HG03378 (cell line): ENCODE data around the gene ADAMTS6.

ENCODE experiments used
- ATAC-seq: cut with Tn5 transposase; IDR thresholded peaks from one replicate; pipeline ENCODE4 v1.9.1; 2021; ENCODE audit warnings: mild to moderate bottlenecking, moderate library complexity; ENCODE audit not compliant: unreplicated experiment

ADAMTS6 gene

DNA sequence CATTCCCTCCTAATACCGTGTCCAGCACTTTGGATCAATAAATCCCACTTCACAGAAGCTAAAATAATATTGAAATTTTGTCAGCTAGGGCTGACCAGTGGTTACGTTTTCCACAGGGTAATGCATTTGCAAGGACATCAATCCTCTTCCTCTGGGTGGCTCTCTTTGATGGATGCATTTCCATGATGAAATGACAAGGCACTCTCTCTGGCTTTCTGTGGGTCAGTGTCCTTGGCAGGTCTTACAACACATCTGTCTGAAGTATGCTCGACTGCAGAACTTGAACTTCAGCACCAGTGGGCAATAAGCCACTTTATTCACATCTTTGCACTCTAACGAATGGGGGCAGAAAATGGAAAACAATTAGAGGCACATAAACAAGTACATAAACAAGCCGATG is 330.1 kb downstream of the ADAMTS6 start:
- no peak for ATAC-seq

- ATAC-seq, result no peak
Observed at GRCh38 chr5:65150599-65151304, 331.0 kb downstream of the ADAMTS6 start.

DNA sequence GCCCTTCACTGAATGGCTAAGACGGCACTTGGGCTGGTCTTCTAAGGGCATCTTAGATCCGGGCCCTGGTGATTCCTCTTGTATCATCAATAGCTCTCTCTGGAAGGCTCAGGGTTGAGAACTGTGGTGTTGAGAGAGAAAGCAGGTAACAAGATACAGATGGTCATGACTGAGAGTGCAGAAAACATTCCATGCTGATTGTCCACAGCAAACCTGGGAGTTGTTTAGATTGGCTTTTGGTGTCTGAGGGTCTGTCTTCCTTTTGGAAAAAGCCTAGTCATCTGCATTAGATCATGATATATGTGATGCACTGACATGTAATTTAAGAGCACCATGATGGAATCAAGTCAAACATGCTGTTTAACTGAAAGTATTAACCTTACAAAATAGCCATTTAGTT is 331.9 kb downstream of the ADAMTS6 start:
- ATAC-seq, result no peak

GRCh38 chr5:65144136-65144871 is 337.4 kb downstream of the ADAMTS6 start:
- no peak for ATAC-seq

GRCh38 chr5:65142511-65143011 is 339.2 kb downstream of the ADAMTS6 start:
- no peak for ATAC-seq

DNA sequence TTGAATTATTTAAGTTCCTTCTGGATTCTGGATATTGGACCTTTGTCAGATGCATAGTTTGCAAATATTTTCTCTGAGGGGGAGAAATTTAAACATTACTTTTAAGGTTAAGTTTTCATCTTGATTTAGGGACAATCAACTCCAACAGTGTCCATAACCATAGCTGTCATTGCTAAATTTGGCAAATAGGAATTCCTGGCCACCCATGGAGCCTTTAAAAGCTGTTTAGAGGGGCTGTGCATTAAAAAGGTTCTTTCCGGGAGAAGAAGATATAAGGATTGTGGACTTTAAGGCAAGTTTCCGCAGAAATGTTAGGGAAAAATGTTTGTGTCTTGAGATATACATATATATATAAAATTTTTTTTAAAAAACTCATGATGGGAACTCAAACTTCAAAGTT is 339.7 kb downstream of the ADAMTS6 start:
- no peak for ATAC-seq

GRCh38 chr5:65141493-65141892 is 340.2 kb downstream of the ADAMTS6 start:
- no peak for ATAC-seq

DNA sequence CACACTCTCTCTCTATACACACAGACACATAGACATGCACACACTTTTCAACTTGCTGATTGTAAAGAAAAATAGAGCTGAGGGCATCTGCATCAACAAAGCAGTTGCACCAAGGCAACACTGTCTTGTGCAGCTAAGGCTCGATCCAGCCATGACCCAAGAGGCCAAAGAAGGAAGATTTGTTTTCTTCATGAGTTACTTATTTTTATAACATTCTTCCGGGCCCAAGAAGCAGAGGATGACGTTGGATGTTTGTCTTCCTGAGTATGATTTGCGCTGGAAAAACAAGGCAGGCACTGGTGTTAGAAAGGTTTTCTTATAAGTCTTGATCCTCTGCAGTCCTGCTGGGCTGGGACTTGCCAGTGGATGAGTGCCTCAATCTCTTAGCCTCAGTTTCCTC is 344.1 kb downstream of the ADAMTS6 start:
- ATAC-seq, result no peak

- no peak for ATAC-seq
Observed at GRCh38 chr5:65133477-65134110, 348.1 kb downstream of the ADAMTS6 start.

- no peak for ATAC-seq
Observed at GRCh38 chr5:65132386-65132785, 349.3 kb downstream of the ADAMTS6 start.

DNA sequence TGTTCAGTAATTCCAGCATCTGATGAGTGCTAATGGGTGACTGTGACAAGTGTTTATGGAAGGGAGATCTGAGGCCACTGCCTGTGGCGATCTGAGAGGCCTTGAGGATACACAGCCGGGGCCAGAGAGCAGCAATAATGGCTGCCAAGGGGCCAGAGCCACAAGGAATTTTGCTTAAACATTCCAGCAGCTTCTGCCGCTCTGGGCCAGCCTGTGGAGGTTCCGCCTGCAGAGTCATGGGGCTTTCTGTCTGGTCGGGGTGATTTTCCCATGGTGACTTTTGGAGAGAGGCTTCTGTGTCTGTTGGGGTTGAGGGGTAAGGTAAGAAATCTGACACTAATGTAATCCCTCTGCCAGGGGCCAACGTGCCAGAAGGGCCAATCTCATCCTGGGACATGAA is 353.5 kb downstream of the ADAMTS6 start:
- ATAC-seq, result no peak

DNA sequence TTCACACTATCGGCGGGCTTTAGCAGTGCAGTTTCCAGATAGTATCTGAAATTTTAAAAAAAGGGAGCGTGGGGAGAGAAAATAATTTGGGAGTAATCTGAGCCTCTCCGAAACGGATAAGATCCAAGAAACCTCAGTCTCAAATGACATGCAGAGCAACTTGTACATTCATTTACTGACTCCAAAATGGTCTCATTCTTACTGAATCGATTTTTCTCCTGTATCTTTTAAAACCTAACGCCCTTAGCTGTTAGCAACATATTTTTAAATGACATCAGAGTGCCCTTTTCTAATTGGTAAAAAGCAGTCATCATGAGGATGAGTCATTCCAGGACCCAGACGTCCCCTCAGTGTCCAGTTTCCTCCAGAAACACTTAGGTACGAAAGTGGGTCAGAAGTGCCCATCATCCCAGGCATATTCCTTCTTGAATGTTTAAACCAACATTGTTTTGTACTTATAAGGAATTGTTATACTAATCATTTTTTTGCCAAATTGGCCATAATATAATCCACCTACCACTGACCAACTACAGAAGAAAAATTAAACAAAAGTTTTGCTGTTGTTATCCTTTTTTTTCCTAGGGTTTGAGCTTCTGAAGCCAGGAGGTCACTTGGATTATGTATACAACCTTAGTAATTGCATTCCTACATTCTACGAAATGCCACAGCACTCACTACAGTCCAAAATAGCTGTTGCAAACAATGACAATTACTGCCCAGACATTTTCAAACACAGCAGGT is 354.4 kb downstream of the ADAMTS6 start:
- no peak for ATAC-seq

GRCh38 chr5:65126542-65127069 is 355.1 kb downstream of the ADAMTS6 start:
- ATAC-seq, result no peak

GRCh38 chr5:65125591-65126541 is 355.9 kb downstream of the ADAMTS6 start:
- ATAC-seq, result no peak

- no peak for ATAC-seq
Observed at GRCh38 chr5:65121880-65122436, 359.8 kb downstream of the ADAMTS6 start.

DNA sequence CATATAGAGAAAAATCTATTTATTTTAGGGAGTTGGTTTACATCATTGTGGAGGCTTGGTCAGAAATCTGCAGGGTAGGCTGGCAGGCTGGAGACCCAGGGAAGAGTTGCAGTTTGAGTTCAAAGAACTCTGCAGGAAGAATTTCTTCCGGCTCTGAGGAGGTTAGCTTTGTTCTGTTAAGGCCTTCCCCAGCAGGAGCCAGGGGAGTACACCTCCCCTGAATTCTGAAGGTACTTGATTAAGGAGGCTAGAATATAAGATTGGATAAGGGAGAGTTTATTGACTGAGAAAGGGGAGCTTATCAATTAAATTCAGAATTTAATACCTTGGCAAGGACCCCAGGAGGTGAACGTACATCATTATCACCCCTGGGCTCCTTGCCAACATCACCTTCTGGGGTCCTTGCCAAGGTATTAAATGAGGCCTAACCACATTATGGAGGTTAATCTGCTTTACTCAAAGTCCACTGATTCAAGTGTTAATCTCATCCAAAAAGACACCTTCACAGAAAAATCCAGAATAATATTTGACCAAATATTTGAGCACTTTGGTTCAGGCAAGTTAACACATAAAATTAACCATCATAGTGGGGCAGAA is 361.3 kb downstream of the ADAMTS6 start:
- no peak for ATAC-seq

GRCh38 chr5:65117525-65117924 is 364.2 kb downstream of the ADAMTS6 start:
- ATAC-seq, result no peak

DNA sequence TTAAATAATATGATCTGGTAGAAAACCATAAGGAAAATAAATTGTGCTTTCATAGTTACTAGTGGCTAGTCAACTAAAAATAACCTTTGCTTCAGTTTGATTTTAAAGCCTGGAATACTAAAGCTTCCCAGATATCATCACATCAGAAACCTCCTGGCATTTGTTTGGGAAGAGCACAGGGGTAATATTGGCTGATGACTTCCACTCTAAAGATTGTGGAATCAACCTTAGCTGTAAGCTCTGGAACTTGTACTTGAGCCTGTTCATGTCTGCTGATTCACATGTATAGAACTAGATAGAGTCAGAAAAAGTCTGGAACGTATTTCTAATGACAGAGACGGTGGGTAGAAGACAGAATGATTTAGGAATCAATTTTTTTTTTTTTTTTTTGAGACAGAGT is 367.9 kb downstream of the ADAMTS6 start:
- ATAC-seq, result no peak
